K562 (cell line): Measurements from ENCODE around the gene PHKB. TPM values are rescaled to one million over a fixed set of nuclear protein-coding genes. Genes with fewer than 3 reads are reported as not detected.

Source experiments
- PHF8 ChIP-seq: fragments of 200-600 bp; sonication (generic); IDR thresholded peaks from 2 replicates; pipeline ENCODE4 v1.6.1; 2012; ENCODE audit warnings: mixed run types, mild to moderate bottlenecking, inconsistent platforms, low read length, moderate library complexity, borderline replicate concordance
- polyA plus RNA-seq, 8 experiments: library from polyadenylated mRNA; depleted of rRNA in 4 of 8; stranded (reverse) in 5 of 8; unstranded in 3 of 8; fragments of >200 nt; fragmentation: Nextera tagmentation in 2 of 8; fragmentation: Illumina TruSeq in 1 of 8; extraction: Ambion mirVana in 2 of 8; extraction: Trizol in 1 of 8; gene quantifications; 2 replicates each; pipeline versions ENCODE4 v1.2.1 to v1.2.3, GENCODE V29; 2011 to 2014; ENCODE audit warnings: inconsistent platforms in 1 of 8, missing spikeins in 1 of 8
- total RNA-seq, 7 experiments: library from RNA; depleted of rRNA in 6 of 7; stranded (reverse); fragments of >200 nt in 6 of 7; fragmentation: Illumina TruSeq in 2 of 7; extraction: Trizol in 2 of 7; gene quantifications; 2 replicates each; pipeline versions ENCODE4 v1.2.1 to v1.2.3, GENCODE V29; 2011 to 2021; ENCODE audit warnings: low replicate concordance in 1 of 7
- TF ChIP-seq, protein P1 (sequence below): sonication (generic); formaldehyde crosslinking; IDR thresholded peaks from 2 replicates; pipeline ENCODE4 v1.8.1; 2023; ENCODE audit warnings: mild to moderate bottlenecking, missing genetic modification reagents
- TF ChIP-seq, protein P2 (sequence below): fragments of 250-450 bp; sonication (Bioruptor Pico); IDR thresholded peaks from 2 replicates; pipeline ENCODE4 v1.5.0; 2021; ENCODE audit warnings: mild to moderate bottlenecking, moderate library complexity

PHKB gene
- total and polyA plus RNA-seq, 9 of the 15 experiments (the other 6 are each of a cell fraction or from before 2014, with no cell fraction given) = 24.7 to 92.3 (median 67.0) TPM

DNA sequence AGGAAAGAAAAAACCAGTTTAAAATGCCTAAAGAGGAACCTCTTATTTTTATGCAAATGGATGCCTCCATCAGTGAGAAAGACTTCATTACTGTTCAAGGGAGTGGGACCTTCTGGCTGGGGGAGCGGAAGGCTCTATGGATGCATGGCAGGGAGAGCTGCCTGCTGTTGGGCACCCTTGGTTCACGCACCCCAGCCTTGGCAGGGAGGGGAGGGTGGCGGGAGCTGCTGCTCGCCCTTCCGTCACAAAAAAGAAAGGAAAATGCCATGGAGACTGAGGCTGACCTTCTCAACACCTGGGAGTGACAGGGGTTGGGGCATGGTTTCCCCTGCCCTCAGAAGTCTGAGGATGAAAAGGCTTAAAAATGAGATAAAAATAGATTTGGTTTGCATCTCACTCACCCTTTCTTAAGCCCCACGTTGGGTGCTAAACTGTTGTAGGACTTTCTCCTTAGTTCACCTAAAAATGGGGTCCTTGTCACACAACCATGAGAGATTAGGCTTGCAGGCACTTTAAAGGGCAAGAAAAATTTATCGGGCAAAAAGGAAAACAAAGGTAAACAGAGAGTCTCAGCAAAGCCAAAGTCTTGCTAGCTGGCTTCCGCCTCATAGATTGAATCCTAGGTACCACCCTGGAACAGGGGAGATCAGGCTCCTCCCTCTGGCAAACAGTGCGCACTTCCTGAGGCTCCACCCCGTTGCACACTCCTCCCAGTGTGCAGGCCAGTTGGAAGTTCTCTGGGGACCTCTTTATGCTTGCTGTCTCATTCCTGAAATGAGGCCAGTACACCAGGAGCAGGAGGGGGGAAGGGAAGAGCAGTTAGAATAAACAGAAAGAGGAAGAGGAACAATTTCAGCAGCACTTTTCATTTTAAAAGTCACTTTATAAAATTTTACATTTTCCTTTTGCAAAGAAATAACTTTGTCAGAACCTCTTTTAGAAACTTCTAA lies 31.6 kb downstream of the PHKB start (continued):
- no peak; the same call in 1 of the 2 replicates for TF ChIP-seq PHF8
- TF ChIP-seq, protein P1, sequence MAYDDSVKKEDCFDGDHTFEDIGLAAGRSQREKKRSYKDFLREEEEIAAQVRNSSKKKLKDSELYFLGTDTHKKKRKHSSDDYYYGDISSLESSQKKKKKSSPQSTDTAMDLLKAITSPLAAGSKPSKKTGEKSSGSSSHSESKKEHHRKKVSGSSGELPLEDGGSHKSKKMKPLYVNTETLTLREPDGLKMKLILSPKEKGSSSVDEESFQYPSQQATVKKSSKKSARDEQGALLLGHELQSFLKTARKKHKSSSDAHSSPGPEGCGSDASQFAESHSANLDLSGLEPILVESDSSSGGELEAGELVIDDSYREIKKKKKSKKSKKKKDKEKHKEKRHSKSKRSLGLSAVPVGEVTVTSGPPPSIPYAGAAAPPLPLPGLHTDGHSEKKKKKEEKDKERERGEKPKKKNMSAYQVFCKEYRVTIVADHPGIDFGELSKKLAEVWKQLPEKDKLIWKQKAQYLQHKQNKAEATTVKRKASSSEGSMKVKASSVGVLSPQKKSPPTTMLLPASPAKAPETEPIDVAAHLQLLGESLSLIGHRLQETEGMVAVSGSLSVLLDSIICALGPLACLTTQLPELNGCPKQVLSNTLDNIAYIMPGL (CRISPR knock-in tag) = no peak
- TF ChIP-seq, protein P2, sequence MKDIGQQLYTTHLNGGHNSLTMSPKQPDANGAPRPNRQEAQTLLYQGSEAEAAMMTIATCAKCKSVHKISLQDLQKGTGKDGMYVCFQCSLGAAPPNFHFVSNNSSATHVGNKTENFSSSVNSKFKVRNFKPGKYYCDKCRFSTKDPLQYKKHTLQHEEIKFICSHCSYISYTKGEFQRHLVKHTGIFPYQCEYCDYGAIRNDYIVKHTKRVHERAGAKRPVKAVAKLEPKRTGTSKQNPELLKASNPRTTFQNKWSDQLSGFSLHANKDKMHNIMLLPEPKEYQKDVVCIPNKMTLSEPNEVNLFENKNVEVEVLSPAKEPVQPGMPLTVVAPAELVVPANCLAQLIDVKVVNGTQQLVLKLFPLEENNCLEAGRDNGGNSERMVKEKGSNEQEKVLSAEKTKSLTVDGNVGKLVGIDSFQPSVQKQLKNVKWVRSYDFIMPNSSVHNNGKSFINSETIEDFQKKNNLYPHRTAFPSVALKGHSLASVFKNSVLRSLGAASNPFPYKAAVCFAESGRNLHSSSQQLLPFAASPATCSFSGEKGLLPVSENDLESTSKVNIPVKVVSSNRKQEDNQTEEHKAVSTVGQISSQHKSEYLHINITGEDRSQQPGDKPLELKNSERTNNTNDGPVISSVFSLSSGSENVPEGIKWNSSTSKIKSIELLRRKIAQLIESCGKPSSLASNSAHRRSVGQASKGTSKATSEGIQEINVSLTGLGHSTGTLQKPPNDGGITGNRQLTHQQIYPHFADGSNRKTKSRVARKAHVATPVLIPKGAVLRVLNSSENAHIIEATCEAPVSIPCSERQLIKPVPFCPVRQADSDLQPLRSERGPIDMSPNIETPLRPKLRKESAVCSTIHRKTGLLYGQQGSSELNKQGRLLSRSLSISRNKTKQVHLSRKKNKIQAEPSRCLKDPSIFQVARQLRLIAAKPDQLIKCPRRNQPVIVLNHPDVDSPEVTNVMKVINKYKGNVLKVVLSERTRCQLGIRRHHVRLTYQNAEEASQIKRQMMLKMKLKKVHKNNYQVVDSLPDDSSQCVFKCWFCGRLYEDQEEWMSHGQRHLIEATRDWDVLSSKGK (CRISPR knock-in tag) = no peak
